K562 (cell line): ENCODE measurements around the gene ZDHHC11. TPM values are rescaled to one million over a fixed set of nuclear protein-coding genes. Genes with fewer than 3 reads are reported as not detected.
"Not testable (repeated sequence)": the region's sequence is repeated elsewhere in the genome, so short reads cannot be mapped to it uniquely, and the experiment has no call there.

Experiments
- ATAC-seq: fragments of 200-7000 bp; cut with Tn5 transposase; 3 replicates; pipeline ENCODE4 v1.9.1; 2020; ENCODE audit warnings: moderate library complexity
- BruUV-seq: library from RNA; stranded (reverse); fragments of 400-500 nt; replicated peaks from 2 replicates; lab custom pipeline; 2021; lab: Mats Ljungman, UMichigan
- CTCF ChIA-PET: fragments of 300-600 bp; formaldehyde crosslinking; extraction: SDS; loops from one replicate; lab custom pipeline; 2021; ENCODE audit warnings: low intra/inter-chr PET ratio; lab: Yijun Ruan, JAX
- POLR2A ChIA-PET: fragments of 300-600, 350-650 bp; sonication (Branson Sonifier 250); formaldehyde crosslinking; extraction: SDS; loops from one replicate; lab custom pipeline; 2021; ENCODE audit warnings: antibody characterized with exemption, inconsistent platforms; lab: Yijun Ruan, JAX
- DNase-seq, 4 experiments: peaks; one replicate each; pipeline versions ENCODE4 v3.0.0 to v3.0.0-alpha.2; 2011 to 2018; ENCODE audit warnings: low spot score in 3 of 4, mixed read lengths in 3 of 4; ENCODE audit errors: extremely low read depth in 1 of 4
- FAIRE-seq: peaks from 2 replicates; lab custom pipeline; 2011; peaks lifted over from hg19 to GRCh38; lab: Jason Lieb, UNC
- H2AFZ ChIP-seq: 2 replicates; pipeline ENCODE4 v1.6.0; 2011; ENCODE audit warnings: low read depth, low read length, control low read depth, inconsistent platforms
- H3K27ac ChIP-seq: fragments of 200-600 bp; 3 replicates; pipeline ENCODE4 v1.8.0; 2011; ENCODE audit warnings: low read depth, mild to moderate bottlenecking, control low read depth, inconsistent platforms, low read length, moderate library complexity, mixed read lengths; ENCODE audit errors: extremely low read depth
- H3K27me3 ChIP-seq, 2 experiments: fragments of 300-600 bp in 1 of 2; 2 replicates in 1 of 2; 3 replicates in 1 of 2; pipeline versions ENCODE4 v1.6.0 to v1.8.0; 2011; ENCODE audit warnings: inconsistent platforms in 2 of 2, low read length in 2 of 2, mild to moderate bottlenecking in 1 of 2, mixed read lengths in 1 of 2, moderate library complexity in 1 of 2; ENCODE audit not compliant: control insufficient read depth in 2 of 2, insufficient read depth in 2 of 2
- H3K36me3 ChIP-seq: fragments of 300-600 bp; 3 replicates; pipeline ENCODE4 v1.8.0; 2011; ENCODE audit warnings: mild to moderate bottlenecking, low read length, inconsistent platforms; ENCODE audit not compliant: control insufficient read depth, insufficient read depth
- H3K4me1 ChIP-seq, 2 experiments: fragments of 200-600 bp in 1 of 2; replicated peaks in 1 of 2; 2 replicates in 1 of 2; 3 replicates in 1 of 2; pipeline versions ENCODE4 v1.5.1 to v1.8.0; 2011; ENCODE audit warnings: inconsistent platforms in 2 of 2, low read length in 2 of 2, mild to moderate bottlenecking in 1 of 2, mixed read lengths in 1 of 2, moderate library complexity in 1 of 2; ENCODE audit not compliant: control insufficient read depth in 2 of 2, insufficient read depth in 2 of 2
- H3K4me2 ChIP-seq: 2 replicates; pipeline ENCODE4 v1.6.1; 2011; ENCODE audit warnings: low read length, control low read depth, inconsistent platforms, mixed read lengths; ENCODE audit not compliant: insufficient read depth
- H3K4me3 ChIP-seq: fragments of 200-600 bp; sonication (generic), shearing (Covaris generic); 2 replicates; pipeline ENCODE4 v1.5.1; 2016; ENCODE audit warnings: control low read depth, inconsistent platforms
- H3K79me2 ChIP-seq: fragments of 200-600 bp; 3 replicates; pipeline ENCODE4 v1.8.0; 2011; ENCODE audit warnings: low read length, inconsistent platforms; ENCODE audit not compliant: control insufficient read depth, insufficient read depth
- H3K9ac ChIP-seq, 2 experiments: 2 replicates each; pipeline versions ENCODE4 v1.6.0 to v1.6.1; 2011; ENCODE audit warnings: low read depth in 2 of 2, low read length in 2 of 2, control low read depth in 1 of 2, inconsistent platforms in 1 of 2, mild to moderate bottlenecking in 1 of 2, mixed read lengths in 1 of 2; ENCODE audit not compliant: insufficient read depth in 1 of 2
- H3K9me1 ChIP-seq: one replicate; pipeline ENCODE4 v1.6.0; 2011; ENCODE audit warnings: inconsistent platforms, mild to moderate bottlenecking, low read length, moderate library complexity; ENCODE audit not compliant: control insufficient read depth, insufficient read depth
- H3K9me3 ChIP-seq: replicated peaks from 2 replicates; pipeline ENCODE4 v1.5.1; 2011; ENCODE audit warnings: low read depth, low read length, inconsistent platforms; ENCODE audit not compliant: control insufficient read depth, insufficient read depth
- H4K20me1 ChIP-seq: replicated peaks from 2 replicates; pipeline ENCODE4 v1.6.1; 2011; ENCODE audit warnings: low read length, inconsistent platforms, mixed read lengths; ENCODE audit not compliant: control insufficient read depth, insufficient read depth
- RAD21 ChIP-seq, 2 experiments: fragments of 250-450 bp in 1 of 2; fragments of 450-650 bp in 1 of 2; sonication (Bioruptor Pico) in 1 of 2; formaldehyde crosslinking in 1 of 2; IDR thresholded peaks in 1 of 2; conservative IDR thresholded peaks in 1 of 2; 2 replicates each; pipeline versions ENCODE4 v1.4.0 to v1.8.0; 2020 to 2022; ENCODE audit warnings: mild to moderate bottlenecking in 2 of 2, moderate library complexity in 1 of 2
- WGBS: fragments of 100-300 bp; shearing (Covaris generic); methylation state at CpG from one replicate; pipeline ENCODE4 v1.1.6; 2016; ENCODE audit warnings: low coverage, mixed read lengths; ENCODE audit not compliant: insufficient coverage; ENCODE audit errors: missing lambda C conversion rate; 5-methylcytosine and 5-hydroxymethylcytosine counted together
- in situ Hi-C: fragments of 300-500 bp; cut with MboI; formaldehyde crosslinking; loops from 4 replicates; pipeline ENCODE4 v1.15.0; 2018; ENCODE audit warnings: inconsistent platforms, mixed read lengths
- intact Hi-C: fragments of 100-400 bp; cut with micrococcal nuclease; formaldehyde crosslinking; loops from 2 replicates; pipeline ENCODE4 v1.14.2; 2022
- polyA plus RNA-seq, 8 experiments: library from polyadenylated mRNA; depleted of rRNA in 4 of 8; stranded (reverse) in 5 of 8; unstranded in 3 of 8; fragments of >200 nt; fragmentation: Nextera tagmentation in 2 of 8; fragmentation: Illumina TruSeq in 1 of 8; extraction: Ambion mirVana in 2 of 8; extraction: Trizol in 1 of 8; gene quantifications; 2 replicates each; pipeline versions ENCODE4 v1.2.1 to v1.2.3, GENCODE V29; 2011 to 2014; ENCODE audit warnings: inconsistent platforms in 1 of 8, missing spikeins in 1 of 8
- total RNA-seq, 7 experiments: library from RNA; depleted of rRNA in 6 of 7; stranded (reverse); fragments of >200 nt in 6 of 7; fragmentation: Illumina TruSeq in 2 of 7; extraction: Trizol in 2 of 7; gene quantifications; 2 replicates each; pipeline versions ENCODE4 v1.2.1 to v1.2.3, GENCODE V29; 2011 to 2021; ENCODE audit warnings: low replicate concordance in 1 of 7
- TF ChIP-seq, protein P1 (sequence below), 3 experiments: IDR thresholded peaks in 2 of 3; conservative IDR thresholded peaks in 1 of 3; 2 replicates each; pipeline ENCODE4 v1.5.1; 2011 to 2012; ENCODE audit warnings: low read length in 3 of 3, mild to moderate bottlenecking in 3 of 3, control low read depth in 2 of 3, improper control_type of control experiment in 1 of 3, inconsistent platforms in 1 of 3, low read depth in 1 of 3, mixed read lengths in 1 of 3, moderate library complexity in 1 of 3; ENCODE audit not compliant: insufficient read depth in 2 of 3

ZDHHC11 gene
- total and polyA plus RNA-seq, 9 of the 15 experiments (the other 6 are each of a cell fraction or from before 2014, with no cell fraction given), result 0.07 to 2.3 (median 0.52) TPM

- H3K36me3 ChIP-seq, H3K4me1 ChIP-seq, H3K4me3 ChIP-seq, BruUV-seq, H3K9me1 ChIP-seq, H4K20me1 ChIP-seq, H3K4me2 ChIP-seq, CTCF ChIA-PET, FAIRE-seq, H3K79me2 ChIP-seq, H2AFZ ChIP-seq, ATAC-seq, POLR2A ChIA-PET, H3K9ac ChIP-seq, H3K27ac ChIP-seq, DNase-seq, H3K9me3 ChIP-seq, intact Hi-C loops: not testable (repeated sequence)
- 19% methylated on average over 13 of the region's 16 CpGs for WGBS
- in situ Hi-C loops, result loop anchor here (10.0 kb wide), 1 partner anchor 90 kb away; no protein-coding TSS in a partner anchor
- H3K27me3 ChIP-seq, result peaks cover 2 to 19% of the 10 kb centered on the region in 2 experiments; a peak in 4 of 5 replicates
These were observed 6.4 kb downstream of the ZDHHC11 start for GRCh38 chr5:844426-844825.

DNA sequence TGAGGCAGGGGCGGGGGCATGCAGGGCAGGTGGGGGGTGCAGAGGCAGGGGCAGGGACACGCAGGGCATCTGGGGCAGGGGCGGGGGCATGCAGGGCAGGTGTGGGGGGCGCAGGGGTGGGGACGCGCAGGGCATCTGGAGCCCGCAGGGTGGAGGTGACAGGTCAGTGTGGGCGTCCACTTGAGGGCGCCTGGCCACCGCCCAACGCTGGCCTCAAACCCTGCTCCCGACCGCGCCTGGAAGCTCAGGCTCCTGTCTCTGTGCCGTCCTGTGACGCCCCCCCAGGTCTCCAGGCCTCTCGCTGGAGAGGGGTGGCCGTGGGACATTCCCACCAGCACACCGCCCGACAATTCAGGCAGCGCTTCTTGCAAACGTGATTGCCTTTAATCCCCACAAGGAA, 6.9 kb downstream of the ZDHHC11 start:
- H4K20me1 ChIP-seq, result not testable (repeated sequence)

GRCh38 chr5:843371-843770, 7.4 kb downstream of the ZDHHC11 start:
- BruUV-seq, DNase-seq, CTCF ChIA-PET: not testable (repeated sequence)

More for the DNA sequence above, 6.9 kb downstream of the ZDHHC11 start:
- CTCF ChIA-PET, H3K9ac ChIP-seq, POLR2A ChIA-PET, H3K36me3 ChIP-seq, H3K27ac ChIP-seq, H3K4me1 ChIP-seq, FAIRE-seq, H2AFZ ChIP-seq, BruUV-seq, DNase-seq, H3K9me3 ChIP-seq, H3K79me2 ChIP-seq, H3K4me3 ChIP-seq, H3K4me2 ChIP-seq, H3K9me1 ChIP-seq, intact Hi-C loops: not testable (repeated sequence)
- peak; percentile 64 for ATAC-seq
- TF ChIP-seq, protein P1, sequence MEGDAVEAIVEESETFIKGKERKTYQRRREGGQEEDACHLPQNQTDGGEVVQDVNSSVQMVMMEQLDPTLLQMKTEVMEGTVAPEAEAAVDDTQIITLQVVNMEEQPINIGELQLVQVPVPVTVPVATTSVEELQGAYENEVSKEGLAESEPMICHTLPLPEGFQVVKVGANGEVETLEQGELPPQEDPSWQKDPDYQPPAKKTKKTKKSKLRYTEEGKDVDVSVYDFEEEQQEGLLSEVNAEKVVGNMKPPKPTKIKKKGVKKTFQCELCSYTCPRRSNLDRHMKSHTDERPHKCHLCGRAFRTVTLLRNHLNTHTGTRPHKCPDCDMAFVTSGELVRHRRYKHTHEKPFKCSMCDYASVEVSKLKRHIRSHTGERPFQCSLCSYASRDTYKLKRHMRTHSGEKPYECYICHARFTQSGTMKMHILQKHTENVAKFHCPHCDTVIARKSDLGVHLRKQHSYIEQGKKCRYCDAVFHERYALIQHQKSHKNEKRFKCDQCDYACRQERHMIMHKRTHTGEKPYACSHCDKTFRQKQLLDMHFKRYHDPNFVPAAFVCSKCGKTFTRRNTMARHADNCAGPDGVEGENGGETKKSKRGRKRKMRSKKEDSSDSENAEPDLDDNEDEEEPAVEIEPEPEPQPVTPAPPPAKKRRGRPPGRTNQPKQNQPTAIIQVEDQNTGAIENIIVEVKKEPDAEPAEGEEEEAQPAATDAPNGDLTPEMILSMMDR (IDR thresholded peaks at IDR 0.05 in 2 of 3, conservative IDR thresholded peaks at IDR 0.05 in 1 of 3; ENCODE audit: insufficient read depth in 2 of 3, low read depth in 1 of 3, low read length in 3 of 3), result peak in 2 of 3 experiments; percentile 30 to 34; a peak in 3 of 6 replicates
- TF ChIP-seq RAD21 (CRISPR knock-in tag; conservative IDR thresholded peaks at IDR 0.05 in 1 of 2, IDR thresholded peaks at IDR 0.05 in 1 of 2), result 0 out of 4 replicates have a peak, but pooled peaks of 1 of the 2 experiments have one; percentile 16
- in situ Hi-C loops, result loop anchor here (10.0 kb wide), 1 partner anchor 89 kb away; no protein-coding TSS in a partner anchor
- H3K27me3 ChIP-seq, result peaks cover 2 to 14% of the 10 kb centered on the region in 2 experiments; a peak in 3 of 5 replicates
- WGBS, result 18% methylated on average over 8 of the region's 22 CpGs

More at GRCh38 chr5:843371-843770, 7.4 kb downstream of the ZDHHC11 start:
- H4K20me1 ChIP-seq, H3K36me3 ChIP-seq, H3K9me1 ChIP-seq, H2AFZ ChIP-seq, FAIRE-seq, H3K27me3 ChIP-seq, H3K4me1 ChIP-seq, ATAC-seq, H3K79me2 ChIP-seq, H3K27ac ChIP-seq, POLR2A ChIA-PET, H3K4me2 ChIP-seq, H3K9me3 ChIP-seq, H3K4me3 ChIP-seq, H3K9ac ChIP-seq, intact Hi-C loops: not testable (repeated sequence)
- in situ Hi-C loops, result loop anchor here (10.0 kb wide), 1 partner anchor 89 kb away; no protein-coding TSS in a partner anchor
- 17% methylated on average over 6 of the region's 26 CpGs for WGBS
